NCI-H1048 (cell line): Measurements from ENCODE around the gene ITGA7.

Source experiments
- DNase-seq: peaks from one replicate; lab custom pipeline; 2025; lab: John Stamatoyannopoulos, UW

ITGA7 gene

GRCh38 chr12:55642669-55643068 lies 65.0 kb downstream of the ITGA7 start:
- DNase-seq = no peak

GRCh38 chr12:55642267-55642666 lies 65.4 kb downstream of the ITGA7 start:
- no peak for DNase-seq

GRCh38 chr12:55641595-55641994 lies 66.1 kb downstream of the ITGA7 start:
- DNase-seq = no peak

GRCh38 chr12:55637467-55637866 lies 70.2 kb downstream of the ITGA7 start:
- DNase-seq = no peak

- DNase-seq = no peak
These were observed 70.9 kb downstream of the ITGA7 start, which contains the start of gene OR10P1 for GRCh38 chr12:55636853-55637252. Gene OR10P1 (plus strand): TSS chr12:55636892. CDS start chr12:55636892, 0 bp downstream.

- no peak for DNase-seq
These were observed 71.5 kb downstream of the ITGA7 start for GRCh38 chr12:55636116-55636655.
